Posterior cingulate gyrus (tissue), 11 donors: Measurements from ENCODE around the gene PDE6D.

Experiments used
- DNase-seq, 10 donors: peaks; one replicate each; pipeline versions ENCODE4 v3.0.0 to v3.0.0-alpha.2; 2020 to 2021; ENCODE audit warnings: mixed read lengths in 3 of 10
- intact Hi-C: fragments of 100-400 bp; cut with DNase I; formaldehyde crosslinking; loops from one replicate; pipeline ENCODE4 v1.15.1; 2023

The PDE6D gene

GRCh38 chr2:231687133-231687852 is 93.8 kb downstream of the PDE6D start:
- intact Hi-C loops, result loop anchor here (1.0 kb wide), 1 partner anchor 19 kb away; no protein-coding TSS in a partner anchor
- DNase-seq, result peak; percentile 76 to 97 (median 84)

- DNase-seq, result peak in 1 of 10 donors; percentile 54
- intact Hi-C loops, result loop anchor here (1.0 kb wide), 1 partner anchor 20 kb away; no protein-coding TSS in a partner anchor
These were observed 94.6 kb downstream of the PDE6D start for GRCh38 chr2:231686192-231687100.

- intact Hi-C loops, result no loop called here
- peak; percentile 68 to 98 (median 84) for DNase-seq
These were observed 95.5 kb downstream of the PDE6D start for GRCh38 chr2:231685349-231686191.

GRCh38 chr2:231684314-231685223 is 96.5 kb downstream of the PDE6D start:
- intact Hi-C loops, result no loop called here
- DNase-seq, result peak; percentile 80 to 98 (median 88)

- DNase-seq, result peak in 4 of 10 donors; percentile 53 to 93 (median 60)
These were observed 97.5 kb downstream of the PDE6D start for GRCh38 chr2:231683292-231684235.

GRCh38 chr2:231682603-231683291 is 98.3 kb downstream of the PDE6D start:
- peak in 1 of 10 donors; percentile 36 for DNase-seq
- intact Hi-C loops, result no loop called here

More at GRCh38 chr2:231683292-231684235, 97.5 kb downstream of the PDE6D start:
- intact Hi-C loops, result no loop called here
